ENCODE results near the gene CRTAC1. TPM values are rescaled to one million over a fixed set of nuclear protein-coding genes. Genes with fewer than 3 reads are reported as not detected.

The CRTAC1 gene
- total RNA-seq, 1 experiment from 2014 or later, result 0.46 TPM

GRCh38 chr10:97981816-97982215 lies 48.6 kb downstream of the CRTAC1 start:
- no peaks in the 10 kb centered on the region for H3K79me1 ChIP-seq (ENCODE audit: insufficient read depth, low read depth, low read length, poor library complexity, severe bottlenecking)
- no peak overlapping the region for H3K23ac ChIP-seq (ENCODE audit: insufficient read length, low read depth, low read length)
- H3K9me3 ChIP-seq (ENCODE audit: control insufficient read depth, low read depth, low read length), result no peaks in the 10 kb centered on the region
- no peak overlapping the region for H3K4me2 ChIP-seq (ENCODE audit: insufficient read depth, insufficient read length, low read length)
- H3K4me1 ChIP-seq (ENCODE audit: insufficient read depth, low read length), result no peaks in the 10 kb centered on the region
- DNase-seq, result no peak
- H3T11ph ChIP-seq (ENCODE audit: low read length), result no peak overlapping the region
- H2BK12ac ChIP-seq (ENCODE audit: insufficient read length, low read depth, low read length), result no peak overlapping the region
- no peaks in the 10 kb centered on the region for H3K9me3 Mint-ChIP-seq
- H3K27ac Mint-ChIP-seq, result no peak overlapping the region
- H2BK120ac ChIP-seq (ENCODE audit: low read depth, low read length, poor library complexity, severe bottlenecking), result no peak overlapping the region
- no peak overlapping the region for H3K14ac ChIP-seq (ENCODE audit: insufficient read depth, low read length)
- H3K27ac ChIP-seq (ENCODE audit: insufficient read length, low read depth, low read length), result no peak overlapping the region
- H2BK15ac ChIP-seq (ENCODE audit: low read depth, low read length), result no peak overlapping the region
- H4K8ac ChIP-seq (replicated peaks; ENCODE audit: insufficient read length, low read depth, low read length), result no peak overlapping the region
- H3K18ac ChIP-seq (ENCODE audit: insufficient read length, low read depth, low read length), result no peak overlapping the region
- TF ChIP-seq, protein P1, sequence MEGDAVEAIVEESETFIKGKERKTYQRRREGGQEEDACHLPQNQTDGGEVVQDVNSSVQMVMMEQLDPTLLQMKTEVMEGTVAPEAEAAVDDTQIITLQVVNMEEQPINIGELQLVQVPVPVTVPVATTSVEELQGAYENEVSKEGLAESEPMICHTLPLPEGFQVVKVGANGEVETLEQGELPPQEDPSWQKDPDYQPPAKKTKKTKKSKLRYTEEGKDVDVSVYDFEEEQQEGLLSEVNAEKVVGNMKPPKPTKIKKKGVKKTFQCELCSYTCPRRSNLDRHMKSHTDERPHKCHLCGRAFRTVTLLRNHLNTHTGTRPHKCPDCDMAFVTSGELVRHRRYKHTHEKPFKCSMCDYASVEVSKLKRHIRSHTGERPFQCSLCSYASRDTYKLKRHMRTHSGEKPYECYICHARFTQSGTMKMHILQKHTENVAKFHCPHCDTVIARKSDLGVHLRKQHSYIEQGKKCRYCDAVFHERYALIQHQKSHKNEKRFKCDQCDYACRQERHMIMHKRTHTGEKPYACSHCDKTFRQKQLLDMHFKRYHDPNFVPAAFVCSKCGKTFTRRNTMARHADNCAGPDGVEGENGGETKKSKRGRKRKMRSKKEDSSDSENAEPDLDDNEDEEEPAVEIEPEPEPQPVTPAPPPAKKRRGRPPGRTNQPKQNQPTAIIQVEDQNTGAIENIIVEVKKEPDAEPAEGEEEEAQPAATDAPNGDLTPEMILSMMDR (conservative IDR thresholded peaks at IDR 0.05), result no peak
- no peak overlapping the region for H4K91ac ChIP-seq (ENCODE audit: insufficient read length, low read depth, low read length)
- H3K79me2 ChIP-seq (ENCODE audit: insufficient read depth, low read length), result no peaks in the 10 kb centered on the region
- no peak overlapping the region for H3K4ac ChIP-seq (ENCODE audit: low read depth, low read length)
- no peak overlapping the region for H2AFZ ChIP-seq (ENCODE audit: low read length)
- no peaks in the 10 kb centered on the region for H3K27me3 ChIP-seq (ENCODE audit: insufficient read depth, low read length)
- H2BK5ac ChIP-seq (ENCODE audit: insufficient read length, low read length), result no peak overlapping the region
- H3K23me2 ChIP-seq (ENCODE audit: insufficient read length, low read depth, low read length, poor library complexity, severe bottlenecking), result no peaks in the 10 kb centered on the region
- H3K4me1 Mint-ChIP-seq, result peaks cover 0 to 5% of the 10 kb centered on the region in 2 experiments; a peak in 2 of 4 replicates
- H3K27me3 Mint-ChIP-seq (ENCODE audit: low read depth), result peaks cover 65% of the 10 kb centered on the region
- H3K4me3 Mint-ChIP-seq, result no peak overlapping the region
- H4K5ac ChIP-seq (ENCODE audit: insufficient read length, low read depth, low read length), result no peak overlapping the region
- no peaks in the 10 kb centered on the region for H4K20me1 ChIP-seq (ENCODE audit: control insufficient read depth, insufficient read depth, insufficient read length)
- no peak overlapping the region for H2AK5ac ChIP-seq (ENCODE audit: insufficient read length, low read length)
- H3K9ac ChIP-seq (ENCODE audit: extremely low read depth, insufficient read length, low read length), result no peak overlapping the region
- no peak overlapping the region for H3K56ac ChIP-seq (ENCODE audit: insufficient read length, low read depth, low read length)
- H2BK20ac ChIP-seq (ENCODE audit: low read depth, low read length, poor library complexity, severe bottlenecking), result no peak overlapping the region
- H3K36me3 Mint-ChIP-seq (ENCODE audit: insufficient read depth in 1 of 3, low read depth in 3 of 3), result no peaks in the 10 kb centered on the region

All from H9 (cell line).